NT2/D1 (cell line): ENCODE measurements around the gene PPP1R18.
"Not testable (repeated sequence)": the region's sequence is repeated elsewhere in the genome, so short reads cannot be mapped to it uniquely, and the experiment has no call there.

Source experiments
- SUZ12 ChIP-seq: IDR thresholded peaks from 2 replicates; pipeline ENCODE4 v1.6.1; 2011; ENCODE audit not compliant: insufficient read length, insufficient read depth; ENCODE audit errors: extremely low read depth
- YY1 ChIP-seq: IDR thresholded peaks from 2 replicates; pipeline ENCODE4 v1.6.1; 2011; ENCODE audit not compliant: insufficient read length, insufficient read depth

DNA sequence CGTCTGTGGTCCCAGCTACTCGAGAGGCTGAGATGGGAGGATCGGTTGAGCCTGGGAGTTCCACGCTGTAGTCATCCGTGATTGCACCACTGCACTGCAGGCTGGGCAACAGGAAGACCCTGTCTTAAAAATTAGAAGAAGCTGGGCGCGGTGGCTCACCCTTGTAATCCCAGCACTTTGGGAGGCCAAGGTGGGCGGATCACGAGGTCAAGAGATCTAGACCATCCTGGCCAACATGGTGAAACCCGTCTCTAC is 35.5 kb upstream of the PPP1R18 start:
- not testable (repeated sequence) for TF ChIP-seq SUZ12, YY1
